ENCODE results near the gene METTL14. TPM values are rescaled to one million over a fixed set of nuclear protein-coding genes. Genes with fewer than 3 reads are reported as not detected.

METTL14 gene
- total RNA-seq, 1 experiment from 2014 or later, result 53.8 TPM

GRCh38 chr4:118751629-118752323, 66.6 kb downstream of the METTL14 start:
- ChIA-PET RAD21 (ENCODE audit: low non-redundant PET in 1 of 2, low total read pairs in 2 of 2, uncharacterized antibody in 2 of 2, unreplicated experiment in 2 of 2) (no interaction called here), CTCF (no interaction called here), POLR2A (no interaction called here)
- no peaks in the 10 kb centered on the region for H3K4me1 ChIP-seq (ENCODE audit: control insufficient read depth in 1 of 2, insufficient read depth in 2 of 2, low read length in 2 of 2)
- no peak overlapping the region for H3K4me3 ChIP-seq (replicated peaks in 1 of 2; ENCODE audit: low read depth in 1 of 2, low read length in 2 of 2)
- DNase-seq (ENCODE audit: low read depth, low spot score) (no peak), ATAC-seq (no peak)
- no peaks in the 10 kb centered on the region for H4K20me1 ChIP-seq (ENCODE audit: insufficient read depth)
- intact Hi-C loops (cut with micrococcal nuclease), result no loop called here
- H3K27ac ChIP-seq (ENCODE audit: low read depth, low read length), result no peak overlapping the region
- TF ChIP-seq ZFX (IDR thresholded peaks at IDR 0.05), result no peak
- TF ChIP-seq EZH2phosphoT487 (IDR thresholded peaks at IDR 0.05; ENCODE audit: borderline replicate concordance), result no peak
- no peak for TF ChIP-seq ATF3 (IDR thresholded peaks at IDR 0.05)
- TF ChIP-seq RAD21 (IDR thresholded peaks at IDR 0.05; ENCODE audit: low read depth), result no peak
- TF ChIP-seq CBX3 (IDR thresholded peaks at IDR 0.05; ENCODE audit: low read depth), result no peak
- no peak for TF ChIP-seq ELF1 (IDR thresholded peaks at IDR 0.05; ENCODE audit: borderline replicate concordance, low read depth)
- no peak for TF ChIP-seq MAX (IDR thresholded peaks at IDR 0.05)
- no peak for TF ChIP-seq ZNF274 (IDR thresholded peaks at IDR 0.05; ENCODE audit: low read depth, low read length)
- TF ChIP-seq ZBTB33 (IDR thresholded peaks at IDR 0.05; ENCODE audit: extremely low read depth, insufficient replicate concordance, low read length), result no peak
- TF ChIP-seq YY1 (IDR thresholded peaks at IDR 0.05; ENCODE audit: extremely low read depth, insufficient replicate concordance, low read depth, low read length), result no peak
- no peak for TF ChIP-seq POLR2AphosphoS5 (IDR thresholded peaks at IDR 0.05; ENCODE audit: low read depth, low read length)
- no peak for TF ChIP-seq JUND (IDR thresholded peaks at IDR 0.05)
- TF ChIP-seq EGR1 (IDR thresholded peaks at IDR 0.05; ENCODE audit: low read depth), result no peak
- no peak for TF ChIP-seq SP1 (IDR thresholded peaks at IDR 0.05; ENCODE audit: low read depth)
- TF ChIP-seq POLR2A (IDR thresholded peaks at IDR 0.05; ENCODE audit: borderline replicate concordance, extremely low read depth, insufficient read depth, insufficient read length), result no peak
- no peak for TF ChIP-seq SRF (IDR thresholded peaks at IDR 0.05; ENCODE audit: low read depth)
- no peak for TF ChIP-seq CEBPB (IDR thresholded peaks at IDR 0.05; ENCODE audit: low read depth)
- TF ChIP-seq FOSL1 (IDR thresholded peaks at IDR 0.05; ENCODE audit: low read depth), result no peak
- BruUV-seq (replicated peaks), result no TSS peak
- H3K9ac ChIP-seq (ENCODE audit: low read length), result no peak overlapping the region
- no peaks in the 10 kb centered on the region for H3K9me3 ChIP-seq (ENCODE audit: control insufficient read depth in 1 of 2, insufficient read depth in 1 of 2, low read depth in 1 of 2, low read length in 2 of 2)
- no peaks in the 10 kb centered on the region for H3K79me2 ChIP-seq (ENCODE audit: insufficient read depth, low read length)
- H3K4me2 ChIP-seq (ENCODE audit: low read length), result no peak overlapping the region
- H3K27me3 ChIP-seq (ENCODE audit: insufficient read depth, low read length), result no peaks in the 10 kb centered on the region
- H3K9me2 ChIP-seq (ENCODE audit: insufficient read depth), result no peaks in the 10 kb centered on the region
- no peak overlapping the region for H2AFZ ChIP-seq (ENCODE audit: low read depth, low read length, poor library complexity, severe bottlenecking)
- peaks cover 0 to 5% of the 10 kb centered on the region in 2 experiments; a peak in 1 of 4 replicates for H3K36me3 ChIP-seq (ENCODE audit: control insufficient read depth in 1 of 2, insufficient read depth in 2 of 2, low read length in 2 of 2)

Data from HCT116 (cell line).